Measurements from ENCODE around the gene SCEL. TPM values are rescaled to one million over a fixed set of nuclear protein-coding genes. Genes with fewer than 3 reads are reported as not detected.

Gene SCEL
- total RNA-seq, 1 donor from 2014 or later = not detected

- Histone ChIP-seq H4K20me1 (ENCODE audit: low read depth) (no peaks in the 10 kb centered on the region), H3K9ac (no peak overlapping the region), H3K4me2 (no peak overlapping the region), H3F3A (ENCODE audit: low read depth) (no peaks in the 10 kb centered on the region), H2AFZ (replicated peaks) (no peak overlapping the region), H3K27ac (no peak overlapping the region), H3K79me2 (ENCODE audit: low read depth) (no peaks in the 10 kb centered on the region), H3K27me3 (no peaks in the 10 kb centered on the region), H3K36me3 (no peaks in the 10 kb centered on the region), H3K9me3 (ENCODE audit: low read depth) (no peaks in the 10 kb centered on the region), H3K4me3 (no peak overlapping the region), H3K4me1 (no peaks in the 10 kb centered on the region)
- Mint-ChIP-seq H3K27ac (no peak overlapping the region), H3K4me3 (no peak overlapping the region), H3K4me1 (no peaks in the 10 kb centered on the region), H3K36me3 (no peaks in the 10 kb centered on the region), H3K9me3 (no peaks in the 10 kb centered on the region), H3K27me3 (ENCODE audit: insufficient read depth, low read depth) (no peaks in the 10 kb centered on the region)
- no peak for DNase-seq (ENCODE audit: low spot score)
- TF ChIP-seq CTCF (IDR thresholded peaks at IDR 0.05) (no peak), EZH2 (IDR thresholded peaks at IDR 0.05) (no peak), EZH2phosphoT487 (IDR thresholded peaks at IDR 0.05) (no peak)
Observed at GRCh38 chr13:77507931-77508776, 27.4 kb upstream of the SCEL start.

- H2AFZ ChIP-seq (replicated peaks) = no peak overlapping the region
- H3K9ac ChIP-seq = no peak overlapping the region
- Mint-ChIP-seq H3K9me3 (no peaks in the 10 kb centered on the region), H3K4me3 (no peak overlapping the region), H3K36me3 (no peaks in the 10 kb centered on the region), H3K27ac (no peak overlapping the region), H3K27me3 (ENCODE audit: insufficient read depth, low read depth) (no peaks in the 10 kb centered on the region), H3K4me1 (no peaks in the 10 kb centered on the region)
- DNase-seq (ENCODE audit: low spot score) = no peak
- H3F3A ChIP-seq (ENCODE audit: low read depth) = no peaks in the 10 kb centered on the region
- H3K27me3 ChIP-seq = no peaks in the 10 kb centered on the region
- no peaks in the 10 kb centered on the region for H3K79me2 ChIP-seq (ENCODE audit: low read depth)
- no peaks in the 10 kb centered on the region for H3K9me3 ChIP-seq (ENCODE audit: low read depth)
- H3K4me1 ChIP-seq = no peaks in the 10 kb centered on the region
- H3K27ac ChIP-seq = no peak overlapping the region
- H3K4me2 ChIP-seq = no peak overlapping the region
- no peaks in the 10 kb centered on the region for H4K20me1 ChIP-seq (ENCODE audit: low read depth)
- no peaks in the 10 kb centered on the region for H3K36me3 ChIP-seq
- no peak overlapping the region for H3K4me3 ChIP-seq
- TF ChIP-seq EZH2phosphoT487 (IDR thresholded peaks at IDR 0.05) (no peak), CTCF (IDR thresholded peaks at IDR 0.05) (no peak), EZH2 (IDR thresholded peaks at IDR 0.05) (no peak)
Observed at GRCh38 chr13:77508959-77509620, 26.4 kb upstream of the SCEL start.

- H3K4me3 ChIP-seq = no peak overlapping the region
- H3F3A ChIP-seq (ENCODE audit: low read depth) = no peaks in the 10 kb centered on the region
- Mint-ChIP-seq H3K4me3 (no peak overlapping the region), H3K27me3 (ENCODE audit: insufficient read depth, low read depth) (no peaks in the 10 kb centered on the region), H3K4me1 (no peaks in the 10 kb centered on the region), H3K9me3 (no peaks in the 10 kb centered on the region), H3K36me3 (no peaks in the 10 kb centered on the region), H3K27ac (no peak overlapping the region)
- no peak overlapping the region for H3K4me2 ChIP-seq
- H3K36me3 ChIP-seq = no peaks in the 10 kb centered on the region
- H3K27ac ChIP-seq = no peak overlapping the region
- H3K4me1 ChIP-seq = no peaks in the 10 kb centered on the region
- no peak overlapping the region for H3K9ac ChIP-seq
- TF ChIP-seq EZH2 (IDR thresholded peaks at IDR 0.05) (no peak), CTCF (IDR thresholded peaks at IDR 0.05) (no peak), EZH2phosphoT487 (IDR thresholded peaks at IDR 0.05) (no peak)
- H3K79me2 ChIP-seq (ENCODE audit: low read depth) = no peaks in the 10 kb centered on the region
- H2AFZ ChIP-seq (replicated peaks) = no peak overlapping the region
- no peak for DNase-seq (ENCODE audit: low spot score)
- no peaks in the 10 kb centered on the region for H3K9me3 ChIP-seq (ENCODE audit: low read depth)
- no peaks in the 10 kb centered on the region for H4K20me1 ChIP-seq (ENCODE audit: low read depth)
- H3K27me3 ChIP-seq = no peaks in the 10 kb centered on the region
Observed at GRCh38 chr13:77510156-77510555, 25.4 kb upstream of the SCEL start.

All from neural progenitor cell (in vitro differentiated cells).